AG04450 (cell line): Measurements from ENCODE around the gene C10orf62. TPM values are rescaled to one million over a fixed set of nuclear protein-coding genes. Genes with fewer than 3 reads are reported as not detected.

Experiments
- CTCF ChIA-PET: fragments of 300-600, 350-600 bp; formaldehyde crosslinking; extraction: SDS; loops from one replicate; lab custom pipeline; 2022; ENCODE audit warnings: antibody characterized with exemption, inconsistent platforms; lab: Charles Lee
- POLR2A ChIA-PET: fragments of 350-600 bp; formaldehyde crosslinking; extraction: SDS; loops from one replicate; lab custom pipeline; 2021; ENCODE audit warnings: antibody characterized with exemption, inconsistent platforms; lab: Yijun Ruan, JAX
- DNase-seq: peaks from one replicate; pipeline ENCODE4 v3.0.0-alpha.2; 2011; ENCODE audit warnings: low read depth, low spot score
- H3K27ac ChIP-seq: one replicate; pipeline ENCODE4 v1.5.1; 2012; ENCODE audit warnings: low read depth, low read length, control low read depth
- H3K27me3 ChIP-seq: one replicate; pipeline ENCODE4 v1.6.0; 2012; ENCODE audit warnings: low read length; ENCODE audit not compliant: control insufficient read depth, insufficient read depth
- H3K4me3 ChIP-seq: 2 replicates; pipeline ENCODE4 v1.5.1; 2011; ENCODE audit warnings: mild to moderate bottlenecking, low read depth, low read length, control low read depth
- H3K9me3 ChIP-seq: 2 replicates; pipeline ENCODE4 v1.5.1; 2012; ENCODE audit warnings: low read length; ENCODE audit not compliant: control insufficient read depth, insufficient read depth
- CTCF ChIP-seq: IDR thresholded peaks from 2 replicates; pipeline ENCODE4 v1.5.1; 2011; ENCODE audit warnings: low read depth, low read length, control low read depth, inconsistent platforms
- polyA plus RNA-seq: library from polyadenylated mRNA; depleted of rRNA; stranded (reverse); fragments of >200 nt; gene quantifications from 2 replicates; pipeline ENCODE4 v1.2.3, GENCODE V29; 2011

Gene C10orf62
- polyA plus RNA-seq, 1 experiment = not detected

- ChIA-PET POLR2A (no interaction called here), CTCF (interaction anchor here (1.7 kb wide), 1 partner anchor 18 kb away, joined by 7 read pairs; the partner anchor contains the start of gene ANKRD2)
- no peaks in the 10 kb centered on the region for H3K9me3 ChIP-seq
- TF ChIP-seq CTCF = no peak
- H3K4me3 ChIP-seq = no peak overlapping the region
- DNase-seq = no peak
- H3K27me3 ChIP-seq = no peaks in the 10 kb centered on the region
- no peak overlapping the region for H3K27ac ChIP-seq
These were observed 694 bp downstream of the C10orf62 start for GRCh38 chr10:97590082-97590747.

- no peak for DNase-seq
- Histone ChIP-seq H3K27me3 (no peaks in the 10 kb centered on the region), H3K4me3 (no peak overlapping the region), H3K27ac (no peak overlapping the region), H3K9me3 (no peaks in the 10 kb centered on the region)
- ChIA-PET POLR2A (no interaction called here), CTCF (interaction anchor here (1.7 kb wide), 1 partner anchor 18 kb away, joined by 7 read pairs; the partner anchor contains the start of gene ANKRD2)
- no peak for TF ChIP-seq CTCF
These were observed 1.4 kb downstream of the C10orf62 start for GRCh38 chr10:97590748-97591495.

GRCh38 chr10:97593421-97593820 lies 3.9 kb downstream of the C10orf62 start:
- CTCF ChIA-PET = interaction anchor here (0.5 to 1.6 kb wide), 2 partner anchors 22 to 41 kb away, joined by 3 to 5 read pairs; no protein-coding TSS in a partner anchor
- DNase-seq = no peak
- Histone ChIP-seq H3K4me3 (no peak overlapping the region), H3K27ac (no peak overlapping the region), H3K9me3 (no peaks in the 10 kb centered on the region), H3K27me3 (no peaks in the 10 kb centered on the region)
- POLR2A ChIA-PET = no interaction called here
- no peak for TF ChIP-seq CTCF

- POLR2A ChIA-PET = interaction anchor here (0.8 kb wide), 2 partner anchors 91 to 97 kb away, joined by 3 to 4 read pairs; partner anchors contain the start of gene AVPI1
- no peak for TF ChIP-seq CTCF
- no peaks in the 10 kb centered on the region; the same call in 1 of the 2 replicates for H3K9me3 ChIP-seq
- peak overlapping the region; percentile 39 for H3K27ac ChIP-seq
- H3K27me3 ChIP-seq = no peaks in the 10 kb centered on the region
- no peak overlapping the region for H3K4me3 ChIP-seq
- CTCF ChIA-PET = interaction anchor here (0.6 to 2.3 kb wide), 7 partner anchors 9 to 135 kb away, joined by 3 to 10 read pairs (median 6); partner anchors contain the start of gene ANKRD2
- peak; percentile 15 for DNase-seq
These were observed 6.9 kb downstream of the C10orf62 start for GRCh38 chr10:97596101-97597082.
